ENCODE results near the gene ACAP1. TPM values are rescaled to one million over a fixed set of nuclear protein-coding genes. Genes with fewer than 3 reads are reported as not detected.

ACAP1 gene
- total RNA-seq, 1 experiment from 2014 or later = 58.6 TPM

- TF ChIP-seq CTCF (IDR thresholded peaks at IDR 0.05) (no peak), RELA (CRISPR knock-in tag; IDR thresholded peaks at IDR 0.05; ENCODE audit: borderline replicate concordance) (no peak), ZNF423 (CRISPR knock-in tag; IDR thresholded peaks at IDR 0.05) (no peak), E2F1 (CRISPR knock-in tag; IDR thresholded peaks at IDR 0.05) (no peak), ZBTB21 (CRISPR knock-in tag; IDR thresholded peaks at IDR 0.05; ENCODE audit: borderline replicate concordance) (peak; percentile 59), FOXP4 (CRISPR knock-in tag; IDR thresholded peaks at IDR 0.05) (peak; percentile 78; the same call in 1 of the 2 replicates), USF2 (CRISPR knock-in tag; IDR thresholded peaks at IDR 0.05) (peak; percentile 58; the same call in 1 of the 2 replicates), SP1 (CRISPR knock-in tag; conservative IDR thresholded peaks at IDR 0.05) (peak; percentile 86), GABPB1 (CRISPR knock-in tag; IDR thresholded peaks at IDR 0.05) (no peak), STAT6 (CRISPR knock-in tag; conservative IDR thresholded peaks at IDR 0.05; ENCODE audit: low read depth) (no peak), NR2C2 (CRISPR knock-in tag; IDR thresholded peaks at IDR 0.05) (peak; percentile 29; the same call in 1 of the 2 replicates), ZNF512 (CRISPR knock-in tag; IDR thresholded peaks at IDR 0.05; ENCODE audit: borderline replicate concordance) (no peak), CBFB (CRISPR knock-in tag; IDR thresholded peaks at IDR 0.05; ENCODE audit: low read depth) (no peak), CREM (CRISPR knock-in tag; IDR thresholded peaks at IDR 0.05) (peak; percentile 87), ZNF281 (CRISPR knock-in tag; IDR thresholded peaks at IDR 0.05) (no peak; the same call in 1 of the 2 replicates), ATF6 (CRISPR knock-in tag; IDR thresholded peaks at IDR 0.05) (no peak), CDX4 (CRISPR knock-in tag; IDR thresholded peaks at IDR 0.05; ENCODE audit: borderline replicate concordance) (no peak), JAZF1 (CRISPR knock-in tag; IDR thresholded peaks at IDR 0.05) (no peak)
Measured at GRCh38 chr17:7383742-7384488, 47.6 kb downstream of the ACAP1 start (continued).
